Measurements from ENCODE around the gene ENDOG.

DNA sequence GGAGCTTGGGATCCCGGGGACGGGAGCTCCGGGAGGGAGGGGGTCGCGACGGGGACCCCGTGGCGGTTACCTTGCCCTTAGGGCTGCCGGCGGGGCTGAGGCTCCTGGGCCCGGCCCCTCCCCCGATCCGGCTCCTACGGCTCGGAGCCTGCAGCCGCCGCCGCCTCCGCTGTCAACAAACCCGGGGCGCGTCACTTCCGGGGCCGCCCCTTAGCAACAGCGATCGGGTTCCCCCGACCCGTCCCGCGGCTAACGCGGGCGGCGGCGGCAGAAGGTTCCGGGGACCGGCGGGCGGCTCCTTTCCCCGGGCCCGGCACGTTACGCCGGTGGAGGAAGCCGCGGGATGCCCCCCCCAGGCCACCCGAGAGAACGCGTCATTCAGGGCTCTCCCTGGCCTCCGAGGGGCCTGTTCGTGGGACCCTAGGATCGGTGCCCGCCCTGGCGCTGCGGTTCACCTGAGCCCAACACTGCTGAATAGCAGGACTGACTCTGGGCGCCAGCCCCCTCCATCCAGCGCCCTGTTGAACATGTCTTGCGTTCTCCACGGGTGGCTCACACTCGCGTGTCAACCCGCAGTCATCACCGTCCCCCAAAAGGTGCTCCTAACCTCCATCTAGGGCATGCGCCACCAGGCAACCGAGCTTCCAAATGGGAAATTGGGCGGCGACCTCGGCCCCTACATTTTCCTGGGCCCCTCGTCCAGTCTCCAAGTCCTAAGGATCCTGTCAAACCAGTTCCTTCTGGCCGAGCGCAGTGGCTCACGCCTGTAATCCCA lies 46.4 kb upstream of the ENDOG start, which contains the start of gene ZER1:
- TF ChIP-seq, protein P1, sequence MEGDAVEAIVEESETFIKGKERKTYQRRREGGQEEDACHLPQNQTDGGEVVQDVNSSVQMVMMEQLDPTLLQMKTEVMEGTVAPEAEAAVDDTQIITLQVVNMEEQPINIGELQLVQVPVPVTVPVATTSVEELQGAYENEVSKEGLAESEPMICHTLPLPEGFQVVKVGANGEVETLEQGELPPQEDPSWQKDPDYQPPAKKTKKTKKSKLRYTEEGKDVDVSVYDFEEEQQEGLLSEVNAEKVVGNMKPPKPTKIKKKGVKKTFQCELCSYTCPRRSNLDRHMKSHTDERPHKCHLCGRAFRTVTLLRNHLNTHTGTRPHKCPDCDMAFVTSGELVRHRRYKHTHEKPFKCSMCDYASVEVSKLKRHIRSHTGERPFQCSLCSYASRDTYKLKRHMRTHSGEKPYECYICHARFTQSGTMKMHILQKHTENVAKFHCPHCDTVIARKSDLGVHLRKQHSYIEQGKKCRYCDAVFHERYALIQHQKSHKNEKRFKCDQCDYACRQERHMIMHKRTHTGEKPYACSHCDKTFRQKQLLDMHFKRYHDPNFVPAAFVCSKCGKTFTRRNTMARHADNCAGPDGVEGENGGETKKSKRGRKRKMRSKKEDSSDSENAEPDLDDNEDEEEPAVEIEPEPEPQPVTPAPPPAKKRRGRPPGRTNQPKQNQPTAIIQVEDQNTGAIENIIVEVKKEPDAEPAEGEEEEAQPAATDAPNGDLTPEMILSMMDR (IDR thresholded peaks at IDR 0.05), result peak in 2 of 6 experiments; percentile 4 to 23
- TF ChIP-seq POLR2A (IDR thresholded peaks at IDR 0.05) (peak in 3 of 4 donors; percentile 54 to 89 (median 65)), EP300 (IDR thresholded peaks at IDR 0.05) (peak in 1 of 4 donors; percentile 48), POLR2AphosphoS5 (IDR thresholded peaks at IDR 0.05) (peak; percentile 84 to 87)
